Tibial artery (tissue), 4 donors: ENCODE results near the gene CCDC194.

Experiments
- DNase-seq, 2 donors: peaks; one replicate each; pipeline ENCODE4 v3.0.0-alpha.2; 2019
- H3K27ac ChIP-seq, 2 donors: fragments of 200-600 bp; sonication (generic) in 1 of 2; 1 replicate in 1 of 2; 2 replicates in 1 of 2; pipeline ENCODE4 v1.5.1; 2018 to 2019; ENCODE audit warnings: mild to moderate bottlenecking in 1 of 2
- H3K27me3 ChIP-seq, 2 donors: fragments of 200-600 bp; sonication (generic) in 1 of 2; one replicate each; pipeline versions ENCODE4 v1.5.1 to v1.6.0; 2016 to 2019
- H3K36me3 ChIP-seq, 3 donors: fragments of 200-600 bp; sonication (generic) in 2 of 3; one replicate each; pipeline ENCODE4 v1.5.1; 2016 to 2019; ENCODE audit warnings: mild to moderate bottlenecking in 2 of 3
- H3K4me1 ChIP-seq, 4 donors: fragments of 200-600 bp; sonication (generic) in 2 of 4; 1 replicate in 3 of 4; 2 replicates in 1 of 4; pipeline ENCODE4 v1.5.1; 2016 to 2019
- H3K4me3 ChIP-seq, 2 donors: fragments of 200-600 bp; sonication (generic) in 1 of 2; 1 replicate in 1 of 2; 2 replicates in 1 of 2; pipeline ENCODE4 v1.5.1; 2018 to 2019; ENCODE audit warnings: mild to moderate bottlenecking in 2 of 2
- H3K9me3 ChIP-seq, 3 donors: fragments of 200-600 bp; sonication (generic) in 1 of 3; one replicate each; pipeline ENCODE4 v1.5.1; 2016 to 2019
- CTCF ChIP-seq, 2 experiments: fragments of 200-600 bp in 1 of 2; fragments of 450-650 bp in 1 of 2; IDR thresholded peaks; one replicate each; pipeline ENCODE4 v1.5.1; 2017 to 2019; ENCODE audit warnings: antibody characterized with exemption in 2 of 2, mild to moderate bottlenecking in 1 of 2, moderate library complexity in 1 of 2
- intact Hi-C: fragments of 100-400 bp; cut with DNase I; formaldehyde crosslinking; loops from one replicate; pipeline ENCODE4 v1.15.0; 2023; ENCODE audit warnings: low total_unique reads

Gene CCDC194

GRCh38 chr19:17393914-17394313 lies at the start of gene CCDC194:
Gene CCDC194, minus strand, starts transcription at chr19:17394196. Its CDS starts 38 bp downstream, at chr19:17394158.
- intact Hi-C loops = no loop called here
- Histone ChIP-seq H3K27ac (no peak within 1 kb of the TSS), H3K4me3 (no peak within 1 kb of the TSS), H3K4me1 (peaks cover 0 to 19% (median 16%) of the 10 kb centered on the region in 4 donors), H3K9me3 (peaks cover 0 to 2% (median 0%) of the 10 kb centered on the region in 3 donors), H3K36me3 (no peaks in the 10 kb centered on the region), H3K27me3 (peaks cover 0 to 27% of the 10 kb centered on the region in 2 donors)
- no peak for TF ChIP-seq CTCF (IDR thresholded peaks at IDR 0.05)
- no peak for DNase-seq

DNA sequence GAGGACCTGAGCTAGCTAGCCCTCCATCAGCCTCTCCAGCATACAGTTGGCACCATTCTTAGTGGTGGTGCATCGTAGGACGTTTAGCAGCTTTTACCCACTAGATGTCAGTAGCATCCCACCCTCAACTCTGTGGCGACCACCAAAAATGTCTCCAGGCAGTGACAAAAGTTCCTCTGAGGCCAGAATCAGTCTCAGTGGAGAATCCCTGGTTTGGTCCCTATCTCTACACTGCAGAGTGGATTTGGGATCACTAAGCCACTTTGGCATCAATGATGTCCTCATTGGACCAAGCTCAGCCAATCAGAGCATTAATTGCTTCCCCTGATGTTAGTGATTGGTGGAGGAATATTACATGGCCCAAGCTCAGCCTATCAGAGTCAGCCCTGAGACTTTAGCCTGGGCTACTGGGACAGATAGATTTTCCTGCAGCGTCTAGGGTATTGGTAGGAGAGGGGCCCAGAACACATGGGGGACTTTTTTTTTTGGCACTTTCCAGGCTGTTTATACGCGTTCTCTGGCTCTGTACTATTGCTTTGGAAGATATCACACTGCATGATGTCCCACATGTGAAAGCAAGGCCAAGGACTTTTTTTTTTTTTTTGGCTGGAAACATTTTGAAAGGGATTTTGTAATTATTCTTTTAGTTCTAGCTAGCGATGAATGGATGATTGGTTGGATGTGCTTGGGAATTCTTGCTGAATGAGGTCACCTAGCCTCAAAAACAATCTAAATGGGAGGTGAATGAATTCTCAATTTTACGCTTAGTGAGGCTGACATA lies 47.4 kb upstream of the CCDC194 start:
- Histone ChIP-seq H3K9me3 (no peaks in the 10 kb centered on the region), H3K4me3 (no peak overlapping the region), H3K27ac (no peak overlapping the region), H3K36me3 (peaks cover 0 to 2% (median under 1%) of the 10 kb centered on the region in 3 donors), H3K27me3 (no peaks in the 10 kb centered on the region), H3K4me1 (no peaks in the 10 kb centered on the region)
- no peak for DNase-seq
- TF ChIP-seq CTCF (IDR thresholded peaks at IDR 0.05) = no peak
- intact Hi-C loops = no loop called here

DNA sequence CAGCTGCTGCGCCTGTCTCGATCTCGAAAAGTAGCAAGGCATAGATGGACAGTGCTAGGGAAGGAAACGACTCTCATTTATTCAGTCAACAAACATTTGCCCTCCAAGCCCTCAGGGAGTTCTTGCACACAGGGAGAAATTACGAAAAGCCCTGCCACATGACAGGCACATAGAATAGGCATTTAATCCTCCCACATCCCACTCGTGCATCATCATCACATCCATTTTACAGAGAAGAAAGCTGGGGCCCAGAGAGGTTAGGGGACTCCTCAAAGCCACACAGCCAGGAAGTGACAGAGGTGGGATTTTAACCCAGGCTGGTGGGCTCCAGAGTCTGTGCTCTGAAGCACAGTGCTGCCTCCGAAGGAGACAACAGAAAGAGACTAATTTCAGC lies 42.9 kb upstream of the CCDC194 start:
- intact Hi-C loops = no loop called here
- Histone ChIP-seq H3K27ac (no peak overlapping the region), H3K4me3 (no peak overlapping the region), H3K9me3 (no peaks in the 10 kb centered on the region), H3K36me3 (peaks cover 0 to 9% (median 8%) of the 10 kb centered on the region in 3 donors), H3K27me3 (no peaks in the 10 kb centered on the region), H3K4me1 (no peaks in the 10 kb centered on the region)
- DNase-seq = no peak
- no peak for TF ChIP-seq CTCF (IDR thresholded peaks at IDR 0.05)

DNA sequence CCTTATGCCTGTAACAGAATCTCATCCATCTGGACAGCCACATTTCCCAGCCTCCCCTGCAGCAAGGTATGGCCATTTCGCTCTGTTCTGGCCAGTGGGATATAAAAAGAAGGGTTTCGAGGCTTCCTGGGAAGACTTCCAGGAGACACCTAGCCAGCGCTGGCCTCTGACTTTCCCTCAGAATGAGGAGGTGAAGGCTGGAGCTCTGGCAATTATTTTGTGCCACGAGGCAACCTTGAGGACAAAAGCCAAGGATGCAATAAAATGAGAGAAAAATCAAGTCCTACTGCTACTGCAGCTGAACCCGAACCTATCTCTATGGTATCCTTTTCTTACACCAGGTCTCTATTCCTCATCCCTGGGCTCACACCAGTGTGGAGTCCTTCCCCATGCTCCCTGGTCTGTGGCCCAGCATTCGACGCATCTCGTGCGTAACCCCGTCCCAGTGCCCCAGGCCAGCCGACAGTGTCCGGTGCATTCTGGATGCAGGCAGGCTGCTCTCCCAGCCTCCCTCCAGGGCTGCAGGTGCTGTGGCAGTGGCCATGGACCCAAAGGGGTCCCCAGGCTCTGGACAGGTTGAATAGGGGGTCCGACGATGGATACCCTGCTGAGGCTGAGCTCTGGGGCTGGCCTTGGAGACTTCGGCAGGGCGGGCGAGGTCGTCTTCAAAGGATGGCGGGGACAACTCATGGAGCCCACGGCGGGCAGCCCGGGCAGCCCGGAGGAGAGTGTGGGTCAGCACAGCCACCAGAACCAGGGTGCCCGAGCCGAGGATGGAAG lies 42.3 kb upstream of the CCDC194 start:
- H3K4me3 ChIP-seq = no peak overlapping the region
- H3K9me3 ChIP-seq = no peaks in the 10 kb centered on the region
- no peak for DNase-seq
- no peaks in the 10 kb centered on the region for H3K4me1 ChIP-seq
- peaks cover 0 to 9% (median 8%) of the 10 kb centered on the region in 3 donors for H3K36me3 ChIP-seq
- intact Hi-C loops = no loop called here
- no peak for TF ChIP-seq CTCF (IDR thresholded peaks at IDR 0.05)
- no peaks in the 10 kb centered on the region for H3K27me3 ChIP-seq
- no peak overlapping the region for H3K27ac ChIP-seq

DNA sequence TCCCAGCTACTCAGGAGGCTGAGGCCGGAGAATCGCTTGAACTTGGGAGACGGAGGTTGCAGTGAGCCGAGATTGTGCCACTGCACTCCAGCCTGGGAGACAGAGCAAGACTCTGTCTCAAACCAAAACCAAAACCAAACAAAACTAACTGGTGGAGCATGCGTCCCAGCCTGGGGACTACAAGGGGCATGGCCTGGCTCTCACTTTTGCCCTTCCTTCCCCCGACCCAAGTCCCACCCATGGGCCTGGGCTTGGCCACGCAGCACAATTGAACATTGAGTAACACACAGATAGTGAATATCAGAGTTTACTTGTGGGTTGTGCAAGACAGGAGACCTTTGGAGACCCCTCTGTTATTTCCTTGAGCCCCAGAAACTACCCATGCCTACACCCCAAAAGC lies 41.2 kb upstream of the CCDC194 start:
- Histone ChIP-seq H3K27me3 (no peaks in the 10 kb centered on the region), H3K4me1 (no peaks in the 10 kb centered on the region), H3K27ac (no peak overlapping the region), H3K4me3 (no peak overlapping the region), H3K36me3 (peaks cover 0 to 9% (median 8%) of the 10 kb centered on the region in 3 donors), H3K9me3 (no peaks in the 10 kb centered on the region)
- TF ChIP-seq CTCF (IDR thresholded peaks at IDR 0.05) = no peak
- no peak for DNase-seq
- intact Hi-C loops = no loop called here
